Stimulated activated CD8-positive, alpha-beta memory T cell treated with anti-CD3 and anti-CD28 coated beads, Interleukin-7, amount 100 ng/mL, for 24 hours (primary cell): ENCODE results near the gene TMEM156.
"Not testable (repeated sequence)": the region's sequence is repeated elsewhere in the genome, so short reads cannot be mapped to it uniquely, and the experiment has no call there.

Source experiments
- DNase-seq: peaks from one replicate; pipeline ENCODE4 v3.0.0-alpha.2; 2020; ENCODE audit warnings: low read depth

The TMEM156 gene

GRCh38 chr4:38955957-38956356 lies 76.3 kb downstream of the TMEM156 start:
- no peak for DNase-seq

- DNase-seq = no peak
These were observed 77.5 kb downstream of the TMEM156 start for GRCh38 chr4:38954727-38955126.

- no peak for DNase-seq
These were observed 80.2 kb downstream of the TMEM156 start for GRCh38 chr4:38952017-38952416.

GRCh38 chr4:38951598-38951997 lies 80.6 kb downstream of the TMEM156 start:
- DNase-seq = no peak

GRCh38 chr4:38950734-38951133 lies 81.5 kb downstream of the TMEM156 start:
- DNase-seq = no peak

- no peak for DNase-seq
These were observed 82.0 kb downstream of the TMEM156 start for GRCh38 chr4:38950159-38950558.

- DNase-seq = no peak
These were observed 82.7 kb downstream of the TMEM156 start for GRCh38 chr4:38949411-38950051.

- DNase-seq = no peak
These were observed 83.7 kb downstream of the TMEM156 start for GRCh38 chr4:38948551-38948950.

GRCh38 chr4:38946919-38947318 lies 85.3 kb downstream of the TMEM156 start:
- no peak for DNase-seq

GRCh38 chr4:38944440-38944839 lies 87.8 kb downstream of the TMEM156 start:
- DNase-seq = no peak

GRCh38 chr4:38943343-38943742 lies 88.9 kb downstream of the TMEM156 start:
- DNase-seq = no peak

GRCh38 chr4:38941906-38942305 lies 90.3 kb downstream of the TMEM156 start:
- DNase-seq = not testable (repeated sequence)

- no peak for DNase-seq
These were observed 91.7 kb downstream of the TMEM156 start for GRCh38 chr4:38940476-38940875.

- DNase-seq = no peak
These were observed 93.0 kb downstream of the TMEM156 start for GRCh38 chr4:38939165-38939564.

- no peak for DNase-seq
These were observed 96.7 kb downstream of the TMEM156 start for GRCh38 chr4:38935391-38936073.

- no peak for DNase-seq
These were observed 101.1 kb downstream of the TMEM156 start for GRCh38 chr4:38931125-38931524.

- DNase-seq = no peak
These were observed 101.5 kb downstream of the TMEM156 start for GRCh38 chr4:38930707-38931106.

GRCh38 chr4:38930204-38930603 lies 102.0 kb downstream of the TMEM156 start:
- no peak for DNase-seq

GRCh38 chr4:38928974-38929373 lies 103.2 kb downstream of the TMEM156 start:
- DNase-seq = no peak

- no peak for DNase-seq
These were observed 103.6 kb downstream of the TMEM156 start for GRCh38 chr4:38928568-38928967.

GRCh38 chr4:38926896-38927295 lies 105.3 kb downstream of the TMEM156 start:
- no peak for DNase-seq

GRCh38 chr4:38925492-38926413 lies 106.5 kb downstream of the TMEM156 start:
- no peak for DNase-seq

- no peak for DNase-seq
These were observed 107.9 kb downstream of the TMEM156 start for GRCh38 chr4:38924353-38924752.
